Glomerular endothelial cell (primary cell): ENCODE measurements around the gene OTP. TPM values are rescaled to one million over a fixed set of nuclear protein-coding genes. Genes with fewer than 3 reads are reported as not detected.
"Not testable (repeated sequence)": the region's sequence is repeated elsewhere in the genome, so short reads cannot be mapped to it uniquely, and the experiment has no call there.

Experiments used
- DNase-seq: peaks from one replicate; pipeline ENCODE4 v3.0.0-alpha.2; 2011; ENCODE audit warnings: low read depth, low spot score; ENCODE audit errors: extremely low read depth
- total RNA-seq: library from RNA; depleted of rRNA; stranded (reverse); fragments of >200 nt; gene quantifications from 2 replicates; pipeline ENCODE4 v1.2.3, GENCODE V29; 2015

The OTP gene
- total RNA-seq, 1 donor from 2014 or later = not detected

GRCh38 chr5:77616920-77617319 is 21.6 kb downstream of the OTP start:
- no peak for DNase-seq

GRCh38 chr5:77608927-77609326 is 29.6 kb downstream of the OTP start:
- DNase-seq = not testable (repeated sequence)

GRCh38 chr5:77607324-77607723 is 31.2 kb downstream of the OTP start:
- no peak for DNase-seq

- DNase-seq = no peak
Measured at GRCh38 chr5:77606279-77606678, 32.2 kb downstream of the OTP start.

- no peak for DNase-seq
Measured at GRCh38 chr5:77599679-77600078, 38.8 kb downstream of the OTP start.

GRCh38 chr5:77590347-77590746 is 48.2 kb downstream of the OTP start:
- DNase-seq = no peak

GRCh38 chr5:77588175-77588574 is 50.3 kb downstream of the OTP start:
- no peak for DNase-seq

GRCh38 chr5:77586101-77586500 is 52.4 kb downstream of the OTP start:
- no peak for DNase-seq

- not testable (repeated sequence) for DNase-seq
Measured at GRCh38 chr5:77582143-77582542, 56.4 kb downstream of the OTP start.

Other genes starting within 250 kb of the OTP start
- gene WDR41, start 146.4 kb downstream of the OTP start, total RNA-seq = 38.4 and 39.5 TPM in 2 replicates
- gene TBCA, start 137.6 kb upstream of the OTP start, total RNA-seq = 180 and 181 TPM in 2 replicates